ENCODE results near the gene BRD4.

DNA sequence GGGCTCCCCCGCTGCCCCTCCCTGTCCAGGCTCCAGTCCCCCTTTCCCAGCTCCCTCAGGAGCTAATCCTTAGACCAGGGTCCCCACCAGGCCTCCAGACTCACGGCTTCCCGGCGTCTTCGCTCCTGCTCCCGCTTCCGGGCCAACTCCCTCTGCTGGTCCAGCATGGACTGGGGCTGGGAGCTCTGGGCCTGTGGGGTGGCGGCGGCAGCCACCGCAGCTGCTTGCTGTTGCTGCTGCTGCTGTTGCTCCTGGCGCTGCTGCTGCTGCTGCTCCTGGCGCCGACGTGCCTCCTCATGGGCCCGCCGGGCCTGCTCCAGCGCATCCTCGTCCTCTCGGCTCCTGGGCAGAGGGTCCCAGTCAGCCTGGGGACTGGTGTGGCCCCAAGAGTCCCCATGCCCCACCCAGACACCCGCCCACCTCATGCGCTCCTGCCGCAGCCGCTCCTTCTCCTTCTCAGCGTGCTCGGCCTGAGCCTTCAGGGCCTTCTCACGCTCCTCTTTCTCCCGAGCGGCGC lies 93.6 kb downstream of the BRD4 start:
- TF ChIP-seq, protein P1, sequence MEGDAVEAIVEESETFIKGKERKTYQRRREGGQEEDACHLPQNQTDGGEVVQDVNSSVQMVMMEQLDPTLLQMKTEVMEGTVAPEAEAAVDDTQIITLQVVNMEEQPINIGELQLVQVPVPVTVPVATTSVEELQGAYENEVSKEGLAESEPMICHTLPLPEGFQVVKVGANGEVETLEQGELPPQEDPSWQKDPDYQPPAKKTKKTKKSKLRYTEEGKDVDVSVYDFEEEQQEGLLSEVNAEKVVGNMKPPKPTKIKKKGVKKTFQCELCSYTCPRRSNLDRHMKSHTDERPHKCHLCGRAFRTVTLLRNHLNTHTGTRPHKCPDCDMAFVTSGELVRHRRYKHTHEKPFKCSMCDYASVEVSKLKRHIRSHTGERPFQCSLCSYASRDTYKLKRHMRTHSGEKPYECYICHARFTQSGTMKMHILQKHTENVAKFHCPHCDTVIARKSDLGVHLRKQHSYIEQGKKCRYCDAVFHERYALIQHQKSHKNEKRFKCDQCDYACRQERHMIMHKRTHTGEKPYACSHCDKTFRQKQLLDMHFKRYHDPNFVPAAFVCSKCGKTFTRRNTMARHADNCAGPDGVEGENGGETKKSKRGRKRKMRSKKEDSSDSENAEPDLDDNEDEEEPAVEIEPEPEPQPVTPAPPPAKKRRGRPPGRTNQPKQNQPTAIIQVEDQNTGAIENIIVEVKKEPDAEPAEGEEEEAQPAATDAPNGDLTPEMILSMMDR (IDR thresholded peaks at IDR 0.05) = no peak
- TF ChIP-seq ESRRA (IDR thresholded peaks at IDR 0.05; ENCODE audit: borderline replicate concordance, low read length) (no peak), HDAC2 (IDR thresholded peaks at IDR 0.05) (no peak), POLR2A (IDR thresholded peaks at IDR 0.05; ENCODE audit: low read length) (no peak), SMC3 (IDR thresholded peaks at IDR 0.05) (no peak), NPAS2 (CRISPR knock-in tag; IDR thresholded peaks at IDR 0.05; ENCODE audit: borderline replicate concordance) (no peak), BHLHE40 (IDR thresholded peaks at IDR 0.05; ENCODE audit: low read depth, low read length) (no peak), JUNB (IDR thresholded peaks at IDR 0.05) (no peak), CEBPB (IDR thresholded peaks at IDR 0.05) (no peak), CHD4 (IDR thresholded peaks at IDR 0.05; ENCODE audit: borderline replicate concordance) (no peak)
- TF ChIP-seq, protein P2, sequence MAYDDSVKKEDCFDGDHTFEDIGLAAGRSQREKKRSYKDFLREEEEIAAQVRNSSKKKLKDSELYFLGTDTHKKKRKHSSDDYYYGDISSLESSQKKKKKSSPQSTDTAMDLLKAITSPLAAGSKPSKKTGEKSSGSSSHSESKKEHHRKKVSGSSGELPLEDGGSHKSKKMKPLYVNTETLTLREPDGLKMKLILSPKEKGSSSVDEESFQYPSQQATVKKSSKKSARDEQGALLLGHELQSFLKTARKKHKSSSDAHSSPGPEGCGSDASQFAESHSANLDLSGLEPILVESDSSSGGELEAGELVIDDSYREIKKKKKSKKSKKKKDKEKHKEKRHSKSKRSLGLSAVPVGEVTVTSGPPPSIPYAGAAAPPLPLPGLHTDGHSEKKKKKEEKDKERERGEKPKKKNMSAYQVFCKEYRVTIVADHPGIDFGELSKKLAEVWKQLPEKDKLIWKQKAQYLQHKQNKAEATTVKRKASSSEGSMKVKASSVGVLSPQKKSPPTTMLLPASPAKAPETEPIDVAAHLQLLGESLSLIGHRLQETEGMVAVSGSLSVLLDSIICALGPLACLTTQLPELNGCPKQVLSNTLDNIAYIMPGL (CRISPR knock-in tag; IDR thresholded peaks at IDR 0.05; ENCODE audit: borderline replicate concordance) = no peak
- TF ChIP-seq, protein P3, sequence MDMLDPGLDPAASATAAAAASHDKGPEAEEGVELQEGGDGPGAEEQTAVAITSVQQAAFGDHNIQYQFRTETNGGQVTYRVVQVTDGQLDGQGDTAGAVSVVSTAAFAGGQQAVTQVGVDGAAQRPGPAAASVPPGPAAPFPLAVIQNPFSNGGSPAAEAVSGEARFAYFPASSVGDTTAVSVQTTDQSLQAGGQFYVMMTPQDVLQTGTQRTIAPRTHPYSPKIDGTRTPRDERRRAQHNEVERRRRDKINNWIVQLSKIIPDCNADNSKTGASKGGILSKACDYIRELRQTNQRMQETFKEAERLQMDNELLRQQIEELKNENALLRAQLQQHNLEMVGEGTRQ (IDR thresholded peaks at IDR 0.05) = no peak

All from A549 (cell line).